NT2/D1 (cell line): ENCODE data around the gene TM9SF4.

ENCODE experiments used
- SUZ12 ChIP-seq: IDR thresholded peaks from 2 replicates; pipeline ENCODE4 v1.6.1; 2011; ENCODE audit not compliant: insufficient read length, insufficient read depth; ENCODE audit errors: extremely low read depth
- YY1 ChIP-seq: IDR thresholded peaks from 2 replicates; pipeline ENCODE4 v1.6.1; 2011; ENCODE audit not compliant: insufficient read length, insufficient read depth
- ZNF274 ChIP-seq: IDR thresholded peaks from 2 replicates; pipeline ENCODE4 v1.6.1; 2011; ENCODE audit warnings: mild to moderate bottlenecking, low read depth, low read length

DNA sequence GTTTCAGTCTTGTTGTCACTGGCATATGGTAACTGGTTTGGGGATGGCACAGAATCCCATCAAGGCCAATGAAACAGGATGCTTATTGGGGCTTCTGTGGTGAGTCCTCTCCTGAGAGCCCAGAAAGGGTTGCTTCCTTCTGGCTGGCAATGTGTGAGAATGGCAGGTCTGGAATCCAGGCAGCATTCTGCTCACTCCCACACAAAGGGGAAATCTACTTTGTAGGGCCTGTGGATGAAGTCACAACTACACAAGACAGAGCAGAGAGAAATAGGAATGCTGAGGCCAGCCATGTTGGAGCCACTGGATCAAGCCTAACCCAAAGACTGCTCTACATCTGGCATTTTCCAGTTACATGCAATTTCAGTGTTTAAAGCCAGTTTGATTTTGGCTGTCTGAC, 82.4 kb downstream of the TM9SF4 start:
- TF ChIP-seq ZNF274 (no peak), SUZ12 (no peak), YY1 (no peak)
